ENCODE data around the gene SMARCC2. TPM values are rescaled to one million over a fixed set of nuclear protein-coding genes. Genes with fewer than 3 reads are reported as not detected.

SMARCC2 gene
- total and polyA plus RNA-seq, 9 of the 15 experiments (the other 6 are each of a cell fraction or from before 2014, with no cell fraction given), result 11.9 to 86.0 (median 36.6) TPM

GRCh38 chr12:56189099-56189917, at the start of gene SMARCC2 (continued):
- TF ChIP-seq SMC3 (conservative IDR thresholded peaks at IDR 0.05; ENCODE audit: insufficient read depth, low read depth, low read length), result peak; percentile 78; the same call in 1 of the 2 replicates
- TF ChIP-seq DPF2 (IDR thresholded peaks at IDR 0.05), result no peak
- TF ChIP-seq CBFA2T3 (IDR thresholded peaks at IDR 0.05), result no peak
- no peak for TF ChIP-seq ZNF512 (tag; IDR thresholded peaks at IDR 0.05)
- no peak for TF ChIP-seq ZNF780A (CRISPR knock-in tag; IDR thresholded peaks at IDR 0.05)
- TF ChIP-seq JUN (IDR thresholded peaks at IDR 0.05; ENCODE audit: borderline replicate concordance, low read depth, low read length), result 0 out of 2 replicates have a peak, but pooled peaks have one; percentile 56
- no peak for TF ChIP-seq JUN (CRISPR knock-in tag; IDR thresholded peaks at IDR 0.05; ENCODE audit: borderline replicate concordance)
- TF ChIP-seq ZNF436 (CRISPR knock-in tag; IDR thresholded peaks at IDR 0.05), result peak; percentile 99
- peak; percentile 61 for TF ChIP-seq CXXC5 (CRISPR knock-in tag; IDR thresholded peaks at IDR 0.05)
- no peak for TF ChIP-seq DNMT1 (IDR thresholded peaks at IDR 0.05)
- TF ChIP-seq POLR2AphosphoS2 (IDR thresholded peaks at IDR 0.05; ENCODE audit: low read length), result no peak
- no peak for TF ChIP-seq ILK (tag; IDR thresholded peaks at IDR 0.05; ENCODE audit: borderline replicate concordance, low read depth)
- TF ChIP-seq ZNF12 (CRISPR knock-in tag; IDR thresholded peaks at IDR 0.05), result no peak
- no peak for TF ChIP-seq SREBF2 (CRISPR knock-in tag; IDR thresholded peaks at IDR 0.05)
- 0 out of 4 replicates have a peak, but pooled peaks have one; percentile 14 to 32 for TF ChIP-seq MNT (conservative IDR thresholded peaks at IDR 0.05)
- no peak for TF ChIP-seq SRSF1 (IDR thresholded peaks at IDR 0.05; ENCODE audit: low read depth, low read length)
- peak; percentile 80 for TF ChIP-seq RBFOX2 (IDR thresholded peaks at IDR 0.05; ENCODE audit: low read depth, low read length)
- peak; percentile 23; the same call in 1 of the 2 replicates for TF ChIP-seq ELF1 (tag; IDR thresholded peaks at IDR 0.05)
- TF ChIP-seq TCF7L2 (IDR thresholded peaks at IDR 0.05; ENCODE audit: low read depth, low read length), result no peak
- TF ChIP-seq FOXK2 (conservative IDR thresholded peaks at IDR 0.05 in 1 of 2, IDR thresholded peaks at IDR 0.05 in 1 of 2; ENCODE audit: low read depth in 2 of 2), result no peak
- no peak for TF ChIP-seq THRA (IDR thresholded peaks at IDR 0.05)
- TF ChIP-seq POLR2H (tag; IDR thresholded peaks at IDR 0.05; ENCODE audit: low read depth), result no peak
- no peak for TF ChIP-seq ELK1 (CRISPR knock-in tag; IDR thresholded peaks at IDR 0.05)

Measured in K562 (cell line).